ENCODE measurements around the gene TRIM65.

Gene TRIM65

GRCh38 chr17:75849724-75850123, 47.0 kb downstream of the TRIM65 start:
- DNase-seq, result no peak

GRCh38 chr17:75849279-75849646, 47.5 kb downstream of the TRIM65 start:
- DNase-seq, result no peak

- no peak for DNase-seq
These were observed 48.0 kb downstream of the TRIM65 start for GRCh38 chr17:75848523-75849278.

- no peak for DNase-seq
These were observed 48.9 kb downstream of the TRIM65 start for GRCh38 chr17:75847614-75848522.

GRCh38 chr17:75846692-75847613, 49.8 kb downstream of the TRIM65 start:
- no peak for DNase-seq

GRCh38 chr17:75845933-75846691, 50.6 kb downstream of the TRIM65 start:
- DNase-seq, result no peak

- DNase-seq, result no peak
These were observed 51.6 kb downstream of the TRIM65 start for GRCh38 chr17:75845058-75845711.

GRCh38 chr17:75844530-75845057, 52.2 kb downstream of the TRIM65 start:
- no peak for DNase-seq

- DNase-seq, result no peak
These were observed 52.9 kb downstream of the TRIM65 start, which contains the start of gene UNC13D for GRCh38 chr17:75843577-75844529. UNC13D (minus strand) TSS chr17:75844404; CDS start chr17:75844337, 67 bp downstream.

GRCh38 chr17:75842963-75843576, 53.7 kb downstream of the TRIM65 start:
- DNase-seq, result no peak

- DNase-seq, result no peak
These were observed 54.3 kb downstream of the TRIM65 start for GRCh38 chr17:75842411-75842810.

- no peak for DNase-seq
These were observed 56.0 kb downstream of the TRIM65 start for GRCh38 chr17:75840799-75841164.

GRCh38 chr17:75839942-75840798, 56.6 kb downstream of the TRIM65 start:
- DNase-seq, result no peak

All from DMS79 (cell line).